Measurements from ENCODE around the gene PRKCH.

Gene PRKCH

GRCh38 chr14:61337893-61338292 lies 16.5 kb downstream of the PRKCH start:
- no peak for DNase-seq (ENCODE audit: low read depth)
- no peak overlapping the region for H3K4me3 ChIP-seq (ENCODE audit: low read depth, low read length)
- TF ChIP-seq CTCF (IDR thresholded peaks at IDR 0.05; ENCODE audit: low read depth, low read length, missing control alignments): no peak
- in situ Hi-C loops (cut with HindIII; ENCODE audit: low sequenced_read_pairs): no loop called here

GRCh38 chr14:61338457-61338856 lies 17.1 kb downstream of the PRKCH start:
- H3K4me3 ChIP-seq (ENCODE audit: low read depth, low read length): no peak overlapping the region
- TF ChIP-seq CTCF (IDR thresholded peaks at IDR 0.05; ENCODE audit: low read depth, low read length, missing control alignments): no peak
- no peak for DNase-seq (ENCODE audit: low read depth)
- in situ Hi-C loops (cut with HindIII; ENCODE audit: low sequenced_read_pairs): no loop called here

GRCh38 chr14:61341275-61342206 lies 20.2 kb downstream of the PRKCH start:
- H3K4me3 ChIP-seq (ENCODE audit: low read depth, low read length): no peak overlapping the region
- in situ Hi-C loops (cut with HindIII; ENCODE audit: low sequenced_read_pairs): no loop called here
- no peak for DNase-seq (ENCODE audit: low read depth)
- no peak for TF ChIP-seq CTCF (IDR thresholded peaks at IDR 0.05; ENCODE audit: low read depth, low read length, missing control alignments)

GRCh38 chr14:61342486-61342885 lies 21.1 kb downstream of the PRKCH start:
- DNase-seq (ENCODE audit: low read depth): no peak

GRCh38 chr14:61342932-61343331 lies 21.6 kb downstream of the PRKCH start:
- in situ Hi-C loops (cut with HindIII; ENCODE audit: low sequenced_read_pairs): no loop called here
- DNase-seq (ENCODE audit: low read depth): no peak
- no peak for TF ChIP-seq CTCF (IDR thresholded peaks at IDR 0.05; ENCODE audit: low read depth, low read length, missing control alignments)
- no peak overlapping the region for H3K4me3 ChIP-seq (ENCODE audit: low read depth, low read length)

More at GRCh38 chr14:61342486-61342885, 21.1 kb downstream of the PRKCH start:
- H3K4me3 ChIP-seq (ENCODE audit: low read depth, low read length): no peak overlapping the region
- TF ChIP-seq CTCF (IDR thresholded peaks at IDR 0.05; ENCODE audit: low read depth, low read length, missing control alignments): no peak
- in situ Hi-C loops (cut with HindIII; ENCODE audit: low sequenced_read_pairs): no loop called here

GRCh38 chr14:61343471-61343870 lies 22.1 kb downstream of the PRKCH start:
- DNase-seq (ENCODE audit: low read depth): no peak
- TF ChIP-seq CTCF (IDR thresholded peaks at IDR 0.05; ENCODE audit: low read depth, low read length, missing control alignments): no peak
- no peak overlapping the region for H3K4me3 ChIP-seq (ENCODE audit: low read depth, low read length)
- in situ Hi-C loops (cut with HindIII; ENCODE audit: low sequenced_read_pairs): no loop called here

Measured in astrocyte of the cerebellum (primary cell).